Measurements from ENCODE around the gene CCDC85A.

CCDC85A gene

DNA sequence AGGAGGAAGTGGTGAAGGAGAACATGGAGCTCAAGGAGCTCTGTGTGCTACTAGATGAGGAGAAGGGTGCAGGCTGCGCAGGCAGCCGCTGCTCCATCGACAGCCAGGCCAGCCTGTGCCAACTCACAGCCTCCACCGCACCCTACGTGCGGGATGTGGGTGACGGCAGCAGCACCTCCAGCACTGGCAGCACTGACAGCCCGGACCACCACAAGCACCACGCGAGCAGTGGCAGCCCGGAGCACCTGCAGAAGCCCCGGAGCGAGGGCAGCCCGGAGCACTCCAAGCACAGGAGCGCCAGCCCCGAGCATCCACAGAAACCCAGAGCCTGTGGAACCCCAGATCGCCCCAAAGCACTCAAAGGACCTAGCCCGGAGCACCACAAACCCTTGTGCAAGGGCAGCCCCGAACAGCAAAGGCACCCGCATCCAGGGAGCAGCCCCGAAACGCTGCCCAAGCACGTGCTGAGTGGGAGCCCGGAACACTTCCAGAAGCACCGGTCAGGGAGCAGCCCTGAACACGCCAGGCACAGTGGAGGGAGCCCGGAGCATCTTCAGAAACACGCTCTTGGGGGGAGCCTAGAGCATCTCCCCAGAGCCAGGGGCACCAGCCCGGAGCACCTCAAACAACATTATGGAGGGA is 9.0 kb downstream of the CCDC85A start:
- in situ Hi-C loops (cut with MboI; ENCODE audit: low sequenced_read_pairs) = no loop called here

DNA sequence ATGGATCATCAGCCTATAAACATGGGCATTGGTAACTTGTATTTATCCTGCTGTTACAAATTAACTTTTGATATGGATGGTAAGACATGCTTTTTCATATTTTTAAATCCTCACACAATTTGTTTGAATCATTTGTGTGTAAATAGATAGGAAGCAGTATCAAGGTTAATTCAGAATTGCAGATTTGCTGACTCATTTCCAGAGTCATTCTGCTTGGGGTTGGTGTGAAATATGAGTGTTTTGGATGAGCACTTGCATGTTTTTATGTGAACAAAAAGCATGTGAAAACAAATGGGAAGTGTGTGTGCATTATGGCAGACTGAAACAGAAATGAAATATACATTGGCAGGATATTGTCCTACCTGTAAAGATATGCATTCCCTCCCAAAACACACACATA is 11.8 kb downstream of the CCDC85A start:
- in situ Hi-C loops (cut with MboI; ENCODE audit: low sequenced_read_pairs) = no loop called here

DNA sequence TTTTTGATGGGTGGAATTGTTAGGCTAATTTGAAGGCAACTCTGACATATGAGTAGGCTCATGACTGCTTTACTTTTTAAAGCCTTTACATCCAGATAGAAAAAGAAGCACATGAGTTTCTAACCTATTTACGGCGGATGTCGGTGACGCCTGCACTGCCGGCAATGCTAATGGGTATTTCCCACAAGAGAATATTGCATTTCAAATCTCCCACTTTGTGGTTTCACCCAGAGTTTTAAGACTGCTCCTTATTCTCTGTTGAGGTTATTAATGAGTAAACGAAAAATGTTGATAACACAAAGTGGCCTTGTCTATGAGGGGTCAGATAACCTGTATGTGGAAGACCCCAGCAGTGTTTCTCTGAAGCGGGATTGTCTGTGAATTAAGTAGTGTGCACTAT is 14.0 kb downstream of the CCDC85A start:
- in situ Hi-C loops (cut with MboI; ENCODE audit: low sequenced_read_pairs) = no loop called here

DNA sequence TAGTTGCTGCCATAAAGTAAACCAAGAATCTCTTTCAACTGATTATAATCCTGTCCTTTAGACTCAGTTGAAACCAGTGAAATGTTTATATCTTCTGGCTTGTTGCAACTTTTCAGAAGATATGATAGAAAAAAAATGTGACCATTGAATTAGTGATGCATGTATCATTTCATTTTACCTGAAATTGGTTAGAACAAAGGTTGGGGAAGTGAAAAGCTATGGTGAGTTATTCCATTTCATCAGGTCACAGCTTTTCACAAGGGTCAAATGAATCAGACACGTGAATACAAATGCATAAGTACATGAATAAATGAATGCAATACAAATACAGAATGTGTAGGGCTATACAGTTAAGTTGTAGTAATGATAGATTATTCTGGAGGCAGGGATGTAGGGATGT is 15.1 kb downstream of the CCDC85A start:
- in situ Hi-C loops (cut with MboI; ENCODE audit: low sequenced_read_pairs) = no loop called here

DNA sequence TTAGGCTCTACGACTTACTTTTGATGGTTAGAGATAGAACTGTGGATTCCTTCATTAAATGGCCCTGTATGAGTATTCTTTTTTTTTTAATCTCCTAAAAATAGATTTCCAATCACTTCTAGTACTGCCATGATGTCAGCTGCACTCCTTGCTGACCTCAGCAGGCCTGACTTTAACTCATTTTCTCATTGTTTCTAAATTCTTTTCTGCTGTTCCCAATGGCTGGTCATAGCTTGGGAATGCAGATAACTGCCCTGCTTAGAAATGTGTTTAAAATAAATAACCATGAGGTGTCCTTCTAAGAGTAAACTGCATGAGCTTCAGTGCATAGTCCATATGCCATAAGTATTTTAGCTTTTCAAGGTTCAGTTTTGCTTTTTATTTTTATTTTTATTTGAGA is 15.7 kb downstream of the CCDC85A start:
- in situ Hi-C loops (cut with MboI; ENCODE audit: low sequenced_read_pairs) = no loop called here

DNA sequence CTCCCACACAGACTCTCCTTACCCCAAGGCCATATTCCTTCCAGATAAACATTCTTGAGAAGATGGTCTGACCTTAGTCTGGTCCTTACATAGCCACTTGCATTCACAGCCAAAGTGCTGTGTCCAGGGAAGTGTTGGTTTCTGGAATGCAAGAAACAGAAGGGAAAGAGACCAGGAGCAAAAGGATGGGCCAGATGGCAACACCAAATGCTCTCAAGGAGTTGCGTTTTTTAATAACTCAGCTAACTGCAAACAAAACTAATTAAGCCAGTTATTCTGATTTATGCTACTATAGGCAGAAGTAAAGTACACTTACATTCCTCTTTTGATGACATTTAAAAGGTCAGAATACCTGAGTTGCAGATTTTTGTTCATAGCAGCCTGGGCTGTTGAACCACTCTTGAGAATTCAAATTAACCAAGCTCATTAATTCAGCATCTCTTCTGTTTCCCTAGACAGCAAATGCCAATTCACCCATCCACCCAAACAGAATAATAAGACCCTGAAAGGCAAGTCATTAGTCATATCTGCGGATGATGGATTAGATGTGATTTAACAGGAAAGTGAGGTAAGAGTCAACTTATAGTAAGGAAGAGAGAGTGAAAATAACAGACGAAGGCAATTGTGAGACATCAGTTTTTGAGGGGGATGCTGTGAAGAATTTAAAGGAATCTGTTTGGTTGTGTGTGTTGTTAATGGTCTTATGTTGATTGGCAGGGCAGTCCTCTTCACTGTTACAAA is 18.8 kb downstream of the CCDC85A start:
- in situ Hi-C loops (cut with MboI; ENCODE audit: low sequenced_read_pairs) = no loop called here

DNA sequence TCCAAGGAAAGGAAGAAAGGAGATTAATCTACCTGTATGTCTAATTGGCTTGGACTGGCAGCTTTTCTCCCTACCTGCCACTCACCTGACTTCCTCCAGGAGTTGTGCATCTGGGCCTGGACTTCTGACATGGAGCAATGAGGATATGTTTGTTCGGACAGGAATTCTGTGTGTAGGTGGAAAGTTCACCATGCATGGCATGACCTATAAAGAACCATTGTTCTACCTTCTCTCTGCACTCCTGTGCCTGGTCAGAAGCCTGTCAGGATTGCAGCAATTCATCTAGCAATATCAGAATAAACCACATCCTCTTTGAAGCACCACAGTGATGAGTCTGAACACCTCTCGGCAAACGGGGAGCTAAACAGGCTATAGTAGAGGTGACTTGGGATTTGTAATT is 20.8 kb downstream of the CCDC85A start:
- in situ Hi-C loops (cut with MboI; ENCODE audit: low sequenced_read_pairs) = no loop called here

DNA sequence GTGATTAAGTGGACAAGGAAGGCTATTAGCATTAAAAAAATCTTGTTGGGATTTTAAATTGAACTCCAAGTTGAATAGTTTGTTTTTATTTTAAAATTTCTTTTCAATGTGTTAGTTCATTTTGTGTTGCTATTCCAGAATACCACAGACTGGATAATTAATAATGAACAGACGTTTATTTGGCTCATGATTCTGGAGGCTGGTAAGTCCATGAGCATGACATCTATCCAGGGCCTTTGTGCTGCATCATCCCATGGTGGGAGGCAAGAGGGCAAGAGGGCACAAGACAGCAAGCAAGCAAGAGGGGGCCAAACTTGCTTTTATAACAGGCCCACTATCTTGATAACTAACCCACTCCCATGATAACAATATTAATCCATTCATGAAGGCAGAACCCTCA is 22.5 kb downstream of the CCDC85A start:
- in situ Hi-C loops (cut with MboI; ENCODE audit: low sequenced_read_pairs) = no loop called here

DNA sequence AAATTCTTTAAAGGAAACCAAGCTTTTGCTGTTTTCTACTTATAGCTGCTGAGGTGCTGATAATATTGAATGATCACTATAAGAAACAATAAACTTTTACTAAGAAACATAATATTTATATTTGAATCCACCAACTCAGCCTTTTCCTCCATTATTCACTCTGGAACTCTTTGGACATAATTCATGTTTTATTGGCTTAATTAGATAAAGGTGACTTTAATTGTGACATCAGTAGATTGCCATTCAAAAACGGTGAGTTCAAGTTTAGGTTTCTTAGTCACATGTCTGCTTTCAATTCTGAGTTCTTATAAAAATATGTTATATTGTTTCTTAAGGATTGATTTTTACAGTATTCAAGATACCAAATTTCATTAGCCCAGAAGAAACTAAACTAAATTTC is 24.0 kb downstream of the CCDC85A start:
- in situ Hi-C loops (cut with MboI; ENCODE audit: low sequenced_read_pairs) = no loop called here

DNA sequence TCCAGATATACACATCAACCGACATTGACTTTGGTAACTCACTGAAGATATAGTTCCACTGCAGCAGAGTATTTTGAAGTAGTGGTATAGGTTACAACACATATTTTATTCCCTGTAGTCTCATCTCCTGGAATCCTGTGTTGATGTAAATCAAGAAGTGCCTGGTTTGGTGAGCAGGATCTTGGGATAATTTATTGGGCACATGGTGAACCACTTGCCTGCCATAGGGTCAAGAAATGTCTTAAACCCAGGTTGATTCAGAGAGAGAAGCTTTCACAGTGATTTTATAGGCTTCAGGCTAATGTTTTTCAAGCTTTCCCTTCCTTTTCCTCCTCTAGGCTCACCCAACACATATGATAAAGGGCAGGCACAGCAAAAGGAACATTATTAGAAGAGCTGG is 24.6 kb downstream of the CCDC85A start:
- in situ Hi-C loops (cut with MboI; ENCODE audit: low sequenced_read_pairs) = no loop called here

DNA sequence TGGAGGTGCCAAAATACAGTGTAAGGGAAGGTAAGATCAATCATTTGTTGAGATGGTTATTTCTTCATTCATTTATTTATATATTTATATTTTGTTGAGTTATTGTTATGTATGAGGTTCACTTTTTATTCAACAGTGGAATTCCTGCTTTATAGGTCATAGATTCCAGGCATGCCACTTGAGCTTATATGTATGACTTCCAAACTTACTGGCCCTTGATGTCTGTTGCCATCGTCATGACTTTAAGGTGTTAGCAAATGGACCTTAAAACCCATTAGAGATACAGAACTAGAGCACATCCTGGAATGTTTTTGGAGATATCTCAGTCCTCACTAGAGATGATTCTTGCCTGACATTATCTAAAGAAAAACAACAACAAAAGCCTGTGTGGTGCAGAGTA is 25.9 kb downstream of the CCDC85A start:
- in situ Hi-C loops (cut with MboI; ENCODE audit: low sequenced_read_pairs) = no loop called here

DNA sequence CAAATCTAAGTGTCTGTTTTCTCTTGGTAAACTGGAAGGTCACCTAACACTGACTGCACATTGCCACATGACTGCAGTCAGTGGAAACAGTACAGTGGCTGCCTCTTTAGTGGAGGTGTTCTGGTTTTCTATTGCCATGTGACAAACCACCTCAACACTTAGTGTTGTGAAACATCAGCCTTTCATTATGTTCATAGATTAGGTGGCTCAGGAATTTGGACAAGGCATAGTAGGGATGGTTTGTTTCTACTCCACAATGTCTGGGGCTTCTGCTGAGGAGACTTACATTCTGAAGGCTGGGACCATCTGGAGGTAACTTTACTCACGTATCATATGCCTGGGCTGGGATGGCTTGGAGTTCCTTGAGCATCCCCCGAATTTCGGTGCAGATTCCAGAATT is 26.5 kb downstream of the CCDC85A start:
- in situ Hi-C loops (cut with MboI; ENCODE audit: low sequenced_read_pairs) = no loop called here

DNA sequence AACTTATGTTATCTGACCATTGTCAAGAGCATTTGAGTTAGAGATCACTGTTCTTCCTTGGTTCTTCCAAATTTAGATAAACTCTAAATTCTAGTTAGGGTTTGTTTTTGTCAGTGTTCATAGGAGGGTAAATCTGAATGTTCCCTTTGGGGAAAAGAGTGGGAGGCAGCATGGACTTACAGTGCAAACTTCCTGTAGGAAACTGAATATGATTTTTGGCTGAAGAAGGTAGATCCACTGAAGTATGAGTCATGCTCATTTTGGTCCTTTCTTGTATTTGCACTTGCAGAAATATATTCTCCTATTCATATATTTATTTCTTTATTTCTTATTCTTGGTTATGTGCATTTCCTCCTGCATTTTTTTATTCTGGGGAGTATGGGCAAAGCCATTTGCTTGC is 27.3 kb downstream of the CCDC85A start:
- in situ Hi-C loops (cut with MboI; ENCODE audit: low sequenced_read_pairs) = no loop called here

DNA sequence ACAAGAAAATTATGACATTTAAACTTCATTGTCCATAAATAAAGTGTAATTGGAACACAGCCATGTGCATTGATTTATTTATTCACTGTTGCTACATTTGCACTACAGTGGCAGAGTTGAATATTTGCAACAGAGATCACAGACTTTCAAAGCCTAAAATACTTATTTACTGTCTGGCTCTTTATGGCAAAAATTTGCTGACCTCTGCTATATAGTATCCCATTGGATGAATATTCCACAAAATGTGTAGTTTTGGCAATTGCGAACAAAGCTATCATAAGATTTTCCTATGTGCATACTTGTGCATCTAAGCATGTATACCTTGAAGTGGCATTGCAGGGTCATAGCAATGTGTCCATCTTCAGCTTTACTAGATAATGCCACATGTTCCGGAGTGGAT is 32.1 kb downstream of the CCDC85A start:
- in situ Hi-C loops (cut with MboI; ENCODE audit: low sequenced_read_pairs) = no loop called here

DNA sequence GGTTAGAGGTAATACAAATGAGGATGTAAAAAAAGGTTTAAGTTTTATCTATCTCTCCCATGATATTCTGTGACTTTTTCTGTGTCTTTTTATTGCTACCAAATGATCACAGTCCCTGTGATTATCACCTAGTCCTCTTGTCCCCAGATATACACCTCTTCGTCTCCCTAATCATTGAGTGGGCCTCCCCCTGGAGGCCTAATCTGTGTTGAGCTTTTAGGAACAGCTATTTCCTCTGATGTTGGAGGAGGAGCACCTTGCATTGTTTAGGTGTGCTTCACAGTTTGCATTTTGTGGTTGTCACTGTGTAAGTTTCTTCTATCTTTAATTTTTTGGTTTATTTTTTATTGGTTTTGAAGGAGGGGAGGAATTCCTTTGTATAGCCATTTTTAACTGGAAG is 33.3 kb downstream of the CCDC85A start:
- in situ Hi-C loops (cut with MboI; ENCODE audit: low sequenced_read_pairs) = no loop called here

DNA sequence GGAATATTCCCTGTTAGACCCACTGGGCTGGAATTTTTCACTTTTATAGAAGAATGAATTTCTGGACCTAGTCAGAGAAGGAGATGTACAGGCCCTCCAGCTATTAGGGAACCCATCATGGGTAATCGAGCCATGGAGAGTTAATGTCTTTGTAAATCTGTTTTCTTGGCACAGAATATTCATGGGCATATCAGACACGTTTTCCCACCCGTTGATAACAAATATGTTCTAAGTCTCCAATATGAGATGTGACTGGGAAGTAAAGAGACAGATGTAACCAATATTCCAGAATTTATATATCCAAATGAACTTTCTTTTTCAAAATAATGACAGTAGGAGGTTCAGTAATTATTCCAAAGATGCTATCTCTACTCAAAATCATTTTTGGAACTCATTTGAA is 38.7 kb downstream of the CCDC85A start:
- in situ Hi-C loops (cut with MboI; ENCODE audit: low sequenced_read_pairs) = no loop called here

DNA sequence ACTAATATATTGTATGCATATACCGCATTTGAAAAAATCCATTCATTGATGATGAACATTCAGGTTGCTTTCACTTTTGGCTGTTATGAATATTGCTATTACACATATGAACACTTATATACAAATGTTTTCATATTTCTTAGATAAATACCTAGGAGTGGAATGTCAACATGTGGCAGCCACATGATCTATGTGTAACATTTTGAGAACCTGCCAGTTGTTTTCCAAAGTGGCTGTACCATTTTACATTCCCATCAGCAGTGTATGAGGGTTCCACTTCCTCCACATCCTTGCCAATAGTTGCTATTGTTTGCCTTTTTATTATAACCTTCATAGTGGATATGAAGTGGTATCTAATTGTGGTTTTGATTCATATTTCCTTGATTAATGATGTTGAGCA is 40.5 kb downstream of the CCDC85A start:
- in situ Hi-C loops (cut with MboI; ENCODE audit: low sequenced_read_pairs) = no loop called here

DNA sequence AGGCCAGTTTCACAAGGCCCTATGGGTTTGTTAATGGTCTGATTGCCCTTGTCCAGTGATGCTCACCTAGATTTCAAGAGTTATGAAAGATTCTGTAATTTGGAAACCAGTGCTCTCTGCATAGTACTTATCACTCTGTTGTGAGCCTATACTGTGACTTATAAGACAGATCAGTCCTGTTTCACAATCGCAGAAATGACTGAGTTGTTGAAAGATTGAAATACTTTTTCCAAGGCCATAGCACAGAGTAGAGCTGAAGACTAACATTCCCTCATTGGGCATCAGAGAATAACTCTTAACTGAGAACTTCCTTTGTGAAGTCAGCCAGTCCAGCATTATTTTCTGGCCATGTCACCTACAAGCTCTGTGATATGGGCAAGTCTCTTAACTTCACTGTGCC is 44.0 kb downstream of the CCDC85A start:
- in situ Hi-C loops (cut with MboI; ENCODE audit: low sequenced_read_pairs) = no loop called here

DNA sequence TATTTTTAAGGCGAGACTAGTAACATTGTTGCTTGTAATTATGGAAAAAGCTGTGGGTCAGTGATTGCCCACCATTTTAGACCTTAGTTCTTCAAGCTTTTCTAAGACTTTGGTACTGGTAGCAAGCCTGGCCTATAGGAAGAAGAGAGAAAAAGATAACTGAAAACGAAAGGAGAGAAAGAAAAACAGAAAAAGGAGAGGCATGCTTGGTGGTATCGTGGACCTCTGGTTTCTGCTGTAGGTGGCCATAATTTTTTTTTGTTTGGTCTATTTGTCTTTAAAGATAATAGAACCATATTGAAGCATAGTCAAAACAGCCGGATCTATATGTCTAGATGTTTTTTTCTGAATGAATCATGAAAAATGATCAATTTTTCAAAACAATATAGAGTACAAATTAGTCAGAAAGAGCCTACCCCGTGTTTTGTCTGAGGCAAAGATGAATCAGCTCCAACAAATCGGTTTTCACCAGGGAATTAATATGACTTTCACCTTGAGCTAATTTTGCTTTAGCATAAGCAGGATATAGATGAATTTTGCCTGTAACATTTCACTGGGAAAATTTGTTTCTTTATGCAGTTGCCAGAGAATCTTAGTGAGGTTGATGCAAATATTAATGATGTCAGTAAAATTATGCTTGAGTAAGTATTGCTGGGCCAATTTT is 45.7 kb downstream of the CCDC85A start:
- in situ Hi-C loops (cut with MboI; ENCODE audit: low sequenced_read_pairs) = no loop called here

DNA sequence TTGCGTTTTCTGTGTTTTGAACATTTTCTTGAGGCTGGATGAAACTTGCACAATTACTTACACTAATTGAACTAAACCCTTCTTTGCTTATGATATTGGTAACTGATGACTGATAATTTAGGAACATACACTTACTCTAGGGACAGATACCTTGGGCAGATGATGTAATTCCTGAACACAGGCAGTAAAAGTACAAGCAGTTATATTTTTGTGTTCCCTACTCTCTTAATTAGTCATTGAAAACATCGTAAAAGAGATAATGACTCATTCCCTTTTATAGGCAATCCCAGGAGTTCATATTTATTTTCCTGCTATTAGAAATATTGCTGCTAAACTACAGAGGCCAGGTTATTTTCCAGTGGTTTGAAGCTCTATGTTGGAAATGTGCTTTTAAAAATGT is 46.4 kb downstream of the CCDC85A start:
- in situ Hi-C loops (cut with MboI; ENCODE audit: low sequenced_read_pairs) = no loop called here

DNA sequence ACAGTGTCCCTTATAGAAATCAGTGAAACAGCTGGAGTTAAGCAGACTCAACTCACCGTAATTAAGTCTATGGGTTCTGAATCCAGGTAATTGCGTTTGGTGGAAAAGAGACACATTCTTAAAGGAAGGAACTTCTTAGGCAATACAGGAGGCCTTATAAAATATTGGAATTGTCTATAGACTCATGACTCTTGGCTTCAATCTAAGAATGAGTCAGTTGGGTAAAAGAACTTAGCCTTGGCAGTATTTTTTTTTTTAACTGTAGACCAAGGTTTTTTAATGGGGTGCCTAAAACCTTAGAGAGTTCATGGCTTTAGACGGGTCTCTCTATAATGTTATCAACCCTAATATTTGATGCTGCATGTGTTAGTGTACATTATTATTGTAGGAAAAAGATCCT is 47.6 kb downstream of the CCDC85A start:
- in situ Hi-C loops (cut with MboI; ENCODE audit: low sequenced_read_pairs) = no loop called here

DNA sequence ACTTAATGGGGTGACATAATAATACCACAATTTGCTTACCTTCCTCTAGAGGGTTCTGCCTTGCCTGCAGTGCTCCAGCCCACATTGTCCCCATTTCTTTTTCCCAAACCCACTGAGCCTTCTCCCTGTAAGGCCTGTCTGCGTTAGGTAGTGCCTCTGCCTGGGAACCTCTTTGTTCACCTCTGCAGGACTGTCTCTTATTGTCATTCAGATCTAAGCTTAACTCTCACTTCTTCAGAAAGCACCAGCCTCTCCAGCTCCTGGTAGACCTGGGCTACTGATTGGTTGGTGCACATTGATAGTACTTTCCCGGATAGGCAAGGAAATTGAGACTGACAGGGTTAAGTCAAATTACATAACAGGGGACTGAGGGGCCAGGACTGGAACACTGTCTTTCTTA is 49.1 kb downstream of the CCDC85A start:
- in situ Hi-C loops (cut with MboI; ENCODE audit: low sequenced_read_pairs) = no loop called here
